Measurements from ENCODE around the gene KCNQ1OT1. TPM values are rescaled to one million over a fixed set of nuclear protein-coding genes. Genes with fewer than 3 reads are reported as not detected.
A peak's percentile ranks its signal among the peaks of the same experiment; 100 is the strongest.

The KCNQ1OT1 gene
- total and polyA plus RNA-seq, 9 of the 15 experiments (the other 6 are each of a cell fraction or from before 2014, with no cell fraction given) = 0.04 to 2.3 (median 0.74) TPM

GRCh38 chr11:2631161-2631560 lies 68.6 kb downstream of the KCNQ1OT1 start:
- TF ChIP-seq CBX5 (IDR thresholded peaks at IDR 0.05; ENCODE audit: borderline replicate concordance, low read depth) (0 out of 2 replicates have a peak, but pooled peaks have one; percentile 27), GTF3C2 (IDR thresholded peaks at IDR 0.05; ENCODE audit: borderline replicate concordance, extremely low read depth, insufficient read length) (no peak), ZFPM2 (CRISPR knock-in tag; IDR thresholded peaks at IDR 0.05) (no peak), MCM5 (IDR thresholded peaks at IDR 0.05; ENCODE audit: low read depth) (no peak), ZEB2 (IDR thresholded peaks at IDR 0.05) (0 out of 2 replicates have a peak, but pooled peaks have one; percentile 39), TRIM28 (IDR thresholded peaks at IDR 0.05) (peak; percentile 78; the same call in 1 of the 2 replicates), SAFB (IDR thresholded peaks at IDR 0.05; ENCODE audit: borderline replicate concordance, low read depth, low read length) (no peak), ZBTB7A (IDR thresholded peaks at IDR 0.05; ENCODE audit: borderline replicate concordance, control insufficient read depth, low read depth, low read length) (no peak), CBX3 (IDR thresholded peaks at IDR 0.05; ENCODE audit: borderline replicate concordance in 1 of 2, low read length in 2 of 2) (0 out of 3 replicates have a peak, but pooled peaks of 1 of the 2 experiments have one; percentile 47), CBFB (CRISPR knock-in tag; IDR thresholded peaks at IDR 0.05) (no peak), ZFP30 (CRISPR knock-in tag; IDR thresholded peaks at IDR 0.05; ENCODE audit: borderline replicate concordance) (peak; percentile 76; the same call in 1 of the 2 replicates), TRIM24 (IDR thresholded peaks at IDR 0.05) (0 out of 4 replicates have a peak, but pooled peaks of 1 of the 2 experiments have one; percentile 10), KLF13 (tag; IDR thresholded peaks at IDR 0.05; ENCODE audit: borderline replicate concordance, low read depth) (no peak), ZNF280A (IDR thresholded peaks at IDR 0.05; ENCODE audit: low read depth, partially characterized antibody) (peak; percentile 82), EWSR1 (IDR thresholded peaks at IDR 0.05; ENCODE audit: borderline replicate concordance, low read depth, partially characterized antibody) (no peak), ZNF133 (CRISPR knock-in tag; IDR thresholded peaks at IDR 0.05) (no peak)
- TF ChIP-seq, protein P1, sequence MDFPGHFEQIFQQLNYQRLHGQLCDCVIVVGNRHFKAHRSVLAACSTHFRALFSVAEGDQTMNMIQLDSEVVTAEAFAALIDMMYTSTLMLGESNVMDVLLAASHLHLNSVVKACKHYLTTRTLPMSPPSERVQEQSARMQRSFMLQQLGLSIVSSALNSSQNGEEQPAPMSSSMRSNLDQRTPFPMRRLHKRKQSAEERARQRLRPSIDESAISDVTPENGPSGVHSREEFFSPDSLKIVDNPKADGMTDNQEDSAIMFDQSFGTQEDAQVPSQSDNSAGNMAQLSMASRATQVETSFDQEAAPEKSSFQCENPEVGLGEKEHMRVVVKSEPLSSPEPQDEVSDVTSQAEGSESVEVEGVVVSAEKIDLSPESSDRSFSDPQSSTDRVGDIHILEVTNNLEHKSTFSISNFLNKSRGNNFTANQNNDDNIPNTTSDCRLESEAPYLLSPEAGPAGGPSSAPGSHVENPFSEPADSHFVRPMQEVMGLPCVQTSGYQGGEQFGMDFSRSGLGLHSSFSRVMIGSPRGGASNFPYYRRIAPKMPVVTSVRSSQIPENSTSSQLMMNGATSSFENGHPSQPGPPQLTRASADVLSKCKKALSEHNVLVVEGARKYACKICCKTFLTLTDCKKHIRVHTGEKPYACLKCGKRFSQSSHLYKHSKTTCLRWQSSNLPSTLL (IDR thresholded peaks at IDR 0.05) = no peak
- Histone ChIP-seq H3K9me3 (replicated peaks; ENCODE audit: control insufficient read depth, insufficient read depth, low read depth, low read length) (peaks cover 8% of the 10 kb centered on the region), H2AFZ (ENCODE audit: low read depth, low read length) (no peak overlapping the region), H3K36me3 (ENCODE audit: control insufficient read depth, insufficient read depth, low read length) (no peaks in the 10 kb centered on the region), H3K4me2 (ENCODE audit: insufficient read depth, low read length) (no peak overlapping the region), H3K27ac (ENCODE audit: extremely low read depth, low read depth, low read length) (no peak overlapping the region), H3K4me3 (no peak overlapping the region), H3K79me2 (ENCODE audit: control insufficient read depth, insufficient read depth, low read length) (no peaks in the 10 kb centered on the region), H3K9me1 (ENCODE audit: control insufficient read depth, insufficient read depth, low read length) (no peaks in the 10 kb centered on the region), H3K27me3 (ENCODE audit: control insufficient read depth in 2 of 2, insufficient read depth in 2 of 2, low read length in 2 of 2) (no peaks in the 10 kb centered on the region), H3K4me1 (replicated peaks in 1 of 2; ENCODE audit: control insufficient read depth in 2 of 2, insufficient read depth in 2 of 2, low read length in 2 of 2) (no peaks in the 10 kb centered on the region), H3K9ac (ENCODE audit: insufficient read depth in 1 of 2, low read depth in 2 of 2, low read length in 2 of 2) (no peak overlapping the region), H4K20me1 (replicated peaks; ENCODE audit: control insufficient read depth, insufficient read depth, low read length) (no peaks in the 10 kb centered on the region)
- intact Hi-C loops (cut with micrococcal nuclease) (no loop called here), in situ Hi-C loops (cut with MboI) (no loop called here)
- 6% methylated on average over 1 of the region's 1 CpG for WGBS (ENCODE audit: insufficient coverage, low coverage, missing lambda C conversion rate)
- POLR2A ChIA-PET = no interaction called here
- CTCF ChIA-PET (ENCODE audit: low intra/inter-chr PET ratio) = no interaction called here
- BruUV-seq (replicated peaks) = no TSS peak
- no peak for FAIRE-seq
- ATAC-seq = no peak
- DNase-seq (ENCODE audit: extremely low read depth in 1 of 4, low spot score in 3 of 4) = no peak
